DMS 273 (cell line): ENCODE measurements around the gene RABL2A.
"Not testable (repeated sequence)": the region's sequence is repeated elsewhere in the genome, so short reads cannot be mapped to it uniquely, and the experiment has no call there.

ENCODE experiments used
- DNase-seq: peaks from one replicate; lab custom pipeline; 2025; ENCODE audit not compliant: unreplicated experiment; lab: John Stamatoyannopoulos, UW

Gene RABL2A

GRCh38 chr2:113626616-113627330, at the start of gene RABL2A:
TSS of gene RABL2A (plus strand) at chr2:113627266. CDS start at chr2:113628607, 1,341 bp downstream.
- DNase-seq: not testable (repeated sequence)

GRCh38 chr2:113578508-113578907, 48.6 kb upstream of the RABL2A start:
- not testable (repeated sequence) for DNase-seq

GRCh38 chr2:113582473-113582872, 44.6 kb upstream of the RABL2A start:
- DNase-seq: not testable (repeated sequence)

- not testable (repeated sequence) for DNase-seq
Observed at GRCh38 chr2:113583521-113584225, 43.4 kb upstream of the RABL2A start.

GRCh38 chr2:113584311-113585092, 42.6 kb upstream of the RABL2A start:
- not testable (repeated sequence) for DNase-seq

- DNase-seq: not testable (repeated sequence)
Observed at GRCh38 chr2:113587201-113587600, 39.9 kb upstream of the RABL2A start.

GRCh38 chr2:113589591-113589990, 37.5 kb upstream of the RABL2A start:
- not testable (repeated sequence) for DNase-seq

- not testable (repeated sequence) for DNase-seq
Observed at GRCh38 chr2:113591926-113592325, 35.1 kb upstream of the RABL2A start.

GRCh38 chr2:113593280-113593679, 33.8 kb upstream of the RABL2A start:
- not testable (repeated sequence) for DNase-seq

GRCh38 chr2:113595725-113596124, 31.3 kb upstream of the RABL2A start:
- not testable (repeated sequence) for DNase-seq

- not testable (repeated sequence) for DNase-seq
Observed at GRCh38 chr2:113597164-113597563, 29.9 kb upstream of the RABL2A start.

- not testable (repeated sequence) for DNase-seq
Observed at GRCh38 chr2:113597572-113597971, 29.5 kb upstream of the RABL2A start.

GRCh38 chr2:113598180-113598579, 28.9 kb upstream of the RABL2A start:
- DNase-seq: not testable (repeated sequence)

- DNase-seq: not testable (repeated sequence)
Observed at GRCh38 chr2:113598738-113599137, 28.3 kb upstream of the RABL2A start.

- DNase-seq: not testable (repeated sequence)
Observed at GRCh38 chr2:113599208-113599607, 27.9 kb upstream of the RABL2A start.

- not testable (repeated sequence) for DNase-seq
Observed at GRCh38 chr2:113602040-113602769, 24.9 kb upstream of the RABL2A start.

- DNase-seq: no peak
Observed at GRCh38 chr2:113602869-113603466, 24.1 kb upstream of the RABL2A start.

- DNase-seq: not testable (repeated sequence)
Observed at GRCh38 chr2:113603467-113604084, 23.5 kb upstream of the RABL2A start.

- DNase-seq: not testable (repeated sequence)
Observed at GRCh38 chr2:113604085-113604477, 23.0 kb upstream of the RABL2A start.

GRCh38 chr2:113604661-113605060, 22.4 kb upstream of the RABL2A start:
- not testable (repeated sequence) for DNase-seq
